Measurements from ENCODE around the gene DBT.
"Not testable (repeated sequence)": the region's sequence is repeated elsewhere in the genome, so short reads cannot be mapped to it uniquely, and the experiment has no call there.

GRCh38 chr1:100205103-100205502, 44.5 kb downstream of the DBT start:
- TF ChIP-seq CTCF, POLR2AphosphoS5, EP300, POLR2A (IDR thresholded peaks at IDR 0.05): not testable (repeated sequence)

Data from stomach (tissue), 4 donors.